Brain microvascular endothelial cell (primary cell): ENCODE data around the gene MECP2.
A peak's percentile ranks its signal among the peaks of the same experiment; 100 is the strongest.
"Not testable (repeated sequence)": the region's sequence is repeated elsewhere in the genome, so short reads cannot be mapped to it uniquely, and the experiment has no call there.

Experiments used
- DNase-seq: peaks from one replicate; pipeline ENCODE4 v3.0.0-alpha.2; 2020
- H3K27ac ChIP-seq: fragments of 250-450 bp; sonication (Bioruptor Pico); 2 replicates; pipeline ENCODE4 v1.5.1; 2020; ENCODE audit warnings: mild to moderate bottlenecking, moderate library complexity
- H3K27me3 ChIP-seq: fragments of 250-450 bp; sonication (Bioruptor Pico); replicated peaks from 2 replicates; pipeline ENCODE4 v1.5.1; 2020; ENCODE audit warnings: mild to moderate bottlenecking
- H3K36me3 ChIP-seq: fragments of 250-450 bp; sonication (Bioruptor Pico); replicated peaks from 2 replicates; pipeline ENCODE4 v1.5.1; 2020; ENCODE audit warnings: mild to moderate bottlenecking
- H3K4me3 ChIP-seq: 2 replicates; pipeline ENCODE4 v1.5.1; 2011; ENCODE audit warnings: low read depth, mild to moderate bottlenecking, control low read depth, low read length, moderate library complexity
- in situ Hi-C: cut with HindIII; loops from 2 replicates; pipeline ENCODE4 v1.10.0; 2017; ENCODE audit warnings: low sequenced_read_pairs, low pct_ligation_motif_present
- TF ChIP-seq, protein P1 (sequence below): IDR thresholded peaks from 2 replicates; pipeline ENCODE4 v1.5.1; 2011; ENCODE audit warnings: low read depth, mild to moderate bottlenecking, moderate library complexity, low read length, control low read depth, inconsistent platforms; ENCODE audit errors: missing control alignments

The MECP2 gene

GRCh38 chrX:154097589-154098541 is at the start of gene MECP2:
Gene MECP2 (minus strand): TSS chrX:154097717.
- in situ Hi-C loops, result no loop called here
- TF ChIP-seq, protein P1, sequence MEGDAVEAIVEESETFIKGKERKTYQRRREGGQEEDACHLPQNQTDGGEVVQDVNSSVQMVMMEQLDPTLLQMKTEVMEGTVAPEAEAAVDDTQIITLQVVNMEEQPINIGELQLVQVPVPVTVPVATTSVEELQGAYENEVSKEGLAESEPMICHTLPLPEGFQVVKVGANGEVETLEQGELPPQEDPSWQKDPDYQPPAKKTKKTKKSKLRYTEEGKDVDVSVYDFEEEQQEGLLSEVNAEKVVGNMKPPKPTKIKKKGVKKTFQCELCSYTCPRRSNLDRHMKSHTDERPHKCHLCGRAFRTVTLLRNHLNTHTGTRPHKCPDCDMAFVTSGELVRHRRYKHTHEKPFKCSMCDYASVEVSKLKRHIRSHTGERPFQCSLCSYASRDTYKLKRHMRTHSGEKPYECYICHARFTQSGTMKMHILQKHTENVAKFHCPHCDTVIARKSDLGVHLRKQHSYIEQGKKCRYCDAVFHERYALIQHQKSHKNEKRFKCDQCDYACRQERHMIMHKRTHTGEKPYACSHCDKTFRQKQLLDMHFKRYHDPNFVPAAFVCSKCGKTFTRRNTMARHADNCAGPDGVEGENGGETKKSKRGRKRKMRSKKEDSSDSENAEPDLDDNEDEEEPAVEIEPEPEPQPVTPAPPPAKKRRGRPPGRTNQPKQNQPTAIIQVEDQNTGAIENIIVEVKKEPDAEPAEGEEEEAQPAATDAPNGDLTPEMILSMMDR, result no peak
- H3K27me3 ChIP-seq, result no peaks in the 10 kb centered on the region
- peak within 1 kb of the TSS; percentile 62 for H3K4me3 ChIP-seq
- DNase-seq, result peak; percentile 85
- no peaks in the 10 kb centered on the region for H3K36me3 ChIP-seq
- peak within 1 kb of the TSS; percentile 87 for H3K27ac ChIP-seq

DNA sequence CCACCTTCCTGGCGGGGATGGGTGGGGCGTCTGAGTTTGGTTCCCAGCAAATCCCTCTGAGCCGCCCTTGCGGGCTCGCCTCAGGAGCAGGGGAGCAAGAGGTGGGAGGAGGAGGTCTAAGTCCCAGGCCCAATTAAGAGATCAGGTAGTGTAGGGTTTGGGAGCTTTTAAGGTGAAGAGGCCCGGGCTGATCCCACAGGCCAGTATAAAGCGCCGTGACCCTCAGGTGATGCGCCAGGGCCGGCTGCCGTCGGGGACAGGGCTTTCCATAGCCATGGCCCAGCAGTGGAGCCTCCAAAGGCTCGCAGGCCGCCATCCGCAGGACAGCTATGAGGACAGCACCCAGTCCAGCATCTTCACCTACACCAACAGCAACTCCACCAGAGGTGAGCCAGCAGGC is 46.5 kb upstream of the MECP2 start, which contains the start of gene OPN1LW:
Gene OPN1LW, plus strand, starts transcription at position 234 of the 400 bp plus-strand sequence. Its CDS starts 41 bp downstream, at position 275.
- DNase-seq, H3K4me3 ChIP-seq, H3K36me3 ChIP-seq, H3K27me3 ChIP-seq, in situ Hi-C loops, H3K27ac ChIP-seq: not testable (repeated sequence)

- DNase-seq, result no peak
- no peaks in the 10 kb centered on the region for H3K36me3 ChIP-seq
- H3K27me3 ChIP-seq, result no peaks in the 10 kb centered on the region
- TF ChIP-seq, protein P1, result no peak
- in situ Hi-C loops, result no loop called here
- H3K4me3 ChIP-seq, result no peak overlapping the region
- H3K27ac ChIP-seq, result no peak overlapping the region
These were observed 45.6 kb upstream of the MECP2 start for GRCh38 chrX:154142950-154143745.

GRCh38 chrX:154142386-154142785 is 44.9 kb upstream of the MECP2 start:
- DNase-seq, result no peak
- Histone ChIP-seq H3K4me3 (no peak overlapping the region), H3K27ac (no peak overlapping the region), H3K27me3 (no peaks in the 10 kb centered on the region), H3K36me3 (no peaks in the 10 kb centered on the region)
- TF ChIP-seq, protein P1, result no peak
- in situ Hi-C loops, result no loop called here

DNA sequence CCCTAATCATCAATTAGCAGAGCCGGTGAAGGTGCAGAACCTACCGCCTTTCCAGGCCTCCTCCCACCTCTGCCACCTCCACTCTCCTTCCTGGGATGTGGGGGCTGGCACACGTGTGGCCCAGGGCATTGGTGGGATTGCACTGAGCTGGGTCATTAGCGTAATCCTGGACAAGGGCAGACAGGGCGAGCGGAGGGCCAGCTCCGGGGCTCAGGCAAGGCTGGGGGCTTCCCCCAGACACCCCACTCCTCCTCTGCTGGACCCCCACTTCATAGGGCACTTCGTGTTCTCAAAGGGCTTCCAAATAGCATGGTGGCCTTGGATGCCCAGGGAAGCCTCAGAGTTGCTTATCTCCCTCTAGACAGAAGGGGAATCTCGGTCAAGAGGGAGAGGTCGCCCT is 43.2 kb upstream of the MECP2 start:
- Histone ChIP-seq H3K4me3 (no peak overlapping the region), H3K36me3 (no peaks in the 10 kb centered on the region), H3K27ac (no peak overlapping the region), H3K27me3 (no peaks in the 10 kb centered on the region)
- in situ Hi-C loops, result no loop called here
- no peak for DNase-seq
- TF ChIP-seq, protein P1, result no peak

- no peak overlapping the region for H3K4me3 ChIP-seq
- H3K36me3 ChIP-seq, result no peaks in the 10 kb centered on the region
- no peak overlapping the region for H3K27ac ChIP-seq
- no peak for DNase-seq
- no peaks in the 10 kb centered on the region for H3K27me3 ChIP-seq
- in situ Hi-C loops, result no loop called here
- TF ChIP-seq, protein P1, result no peak
These were observed 42.7 kb upstream of the MECP2 start for GRCh38 chrX:154140206-154140605.
